ENCODE measurements around the gene EDN2. TPM values are rescaled to one million over a fixed set of nuclear protein-coding genes. Genes with fewer than 3 reads are reported as not detected.

Gene EDN2
- total RNA-seq, 2 experiments from 2014 or later, result not detected

DNA sequence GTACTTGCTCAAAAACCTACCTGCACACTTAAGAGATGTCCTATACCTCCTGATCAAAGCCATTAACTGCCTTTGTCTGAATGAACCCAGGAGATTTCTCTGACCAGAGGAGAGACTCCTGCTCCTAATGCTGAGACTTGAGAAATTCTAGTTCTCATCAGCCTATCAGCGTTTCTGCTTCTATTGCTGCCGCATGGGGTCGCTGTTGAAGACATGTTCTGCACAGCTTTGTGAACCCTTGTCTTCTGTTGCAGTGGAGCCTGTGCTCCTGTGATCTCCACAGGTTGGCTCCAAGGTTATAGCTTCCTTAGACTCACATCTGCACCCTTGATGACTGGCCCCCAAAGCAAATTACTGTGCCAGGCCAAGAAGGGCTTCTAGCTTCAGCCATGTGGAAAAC lies 40.2 kb downstream of the EDN2 start:
- CTCF ChIA-PET, result no interaction called here
- H3K27me3 ChIP-seq (ENCODE audit: control insufficient read depth in 1 of 2, insufficient read depth in 2 of 2, low read length in 2 of 2), result peaks cover 0 to 4% of the 10 kb centered on the region in 2 experiments
- no peak overlapping the region for H3K27ac ChIP-seq (ENCODE audit: low read depth in 1 of 2, low read length in 2 of 2)
- POLR2A ChIA-PET, result no interaction called here
- DNase-seq, result no peak
- H3K4me3 Mint-ChIP-seq, result no peak overlapping the region
- no peaks in the 10 kb centered on the region for H3K36me3 ChIP-seq (ENCODE audit: insufficient read depth, low read length)
- no peak overlapping the region for H3K27ac Mint-ChIP-seq
- H3K4me1 ChIP-seq (ENCODE audit: insufficient read depth, low read length), result no peaks in the 10 kb centered on the region
- ATAC-seq (ENCODE audit: poor library complexity), result no peak
- H3K4me1 Mint-ChIP-seq (ENCODE audit: low read depth), result no peaks in the 10 kb centered on the region
- intact Hi-C loops (cut with DNase I, micrococcal nuclease), result no loop called here
- peaks cover 5% of the 10 kb centered on the region for H3K27me3 Mint-ChIP-seq
- H3K9me3 Mint-ChIP-seq, result no peaks in the 10 kb centered on the region
- no peaks in the 10 kb centered on the region for H3K36me3 Mint-ChIP-seq (ENCODE audit: low read depth)
- H3K9me3 ChIP-seq (ENCODE audit: control insufficient read depth in 1 of 2, insufficient read depth in 1 of 2, low read length in 2 of 2), result peaks cover 11 to 22% of the 10 kb centered on the region in 2 experiments
- no peak overlapping the region for H3K4me3 ChIP-seq (ENCODE audit: low read length)
- TF ChIP-seq CTCF (IDR thresholded peaks at IDR 0.05), result no peak

GRCh38 chr1:41442697-41443251 lies 41.7 kb downstream of the EDN2 start:
- Histone ChIP-seq H3K36me3 (ENCODE audit: insufficient read depth, low read length) (no peaks in the 10 kb centered on the region), H3K27me3 (ENCODE audit: control insufficient read depth in 1 of 2, insufficient read depth in 2 of 2, low read length in 2 of 2) (peaks cover 0 to 4% of the 10 kb centered on the region in 2 experiments), H3K4me3 (ENCODE audit: low read length) (no peak overlapping the region), H3K27ac (ENCODE audit: low read depth in 1 of 2, low read length in 2 of 2) (no peak overlapping the region), H3K4me1 (ENCODE audit: insufficient read depth, low read length) (no peaks in the 10 kb centered on the region), H3K9me3 (ENCODE audit: control insufficient read depth in 1 of 2, insufficient read depth in 1 of 2, low read length in 2 of 2) (peaks cover 11 to 22% of the 10 kb centered on the region in 2 experiments)
- Mint-ChIP-seq H3K27me3 (peaks cover 5% of the 10 kb centered on the region), H3K27ac (no peak overlapping the region), H3K36me3 (ENCODE audit: low read depth) (no peaks in the 10 kb centered on the region), H3K4me1 (ENCODE audit: low read depth) (no peaks in the 10 kb centered on the region), H3K9me3 (no peaks in the 10 kb centered on the region), H3K4me3 (no peak overlapping the region)
- ATAC-seq (ENCODE audit: poor library complexity) (no peak), DNase-seq (no peak)
- POLR2A ChIA-PET, result no interaction called here
- no peak for TF ChIP-seq CTCF (IDR thresholded peaks at IDR 0.05)
- intact Hi-C loops (cut with DNase I, micrococcal nuclease), result no loop called here
- CTCF ChIA-PET, result no interaction called here

DNA sequence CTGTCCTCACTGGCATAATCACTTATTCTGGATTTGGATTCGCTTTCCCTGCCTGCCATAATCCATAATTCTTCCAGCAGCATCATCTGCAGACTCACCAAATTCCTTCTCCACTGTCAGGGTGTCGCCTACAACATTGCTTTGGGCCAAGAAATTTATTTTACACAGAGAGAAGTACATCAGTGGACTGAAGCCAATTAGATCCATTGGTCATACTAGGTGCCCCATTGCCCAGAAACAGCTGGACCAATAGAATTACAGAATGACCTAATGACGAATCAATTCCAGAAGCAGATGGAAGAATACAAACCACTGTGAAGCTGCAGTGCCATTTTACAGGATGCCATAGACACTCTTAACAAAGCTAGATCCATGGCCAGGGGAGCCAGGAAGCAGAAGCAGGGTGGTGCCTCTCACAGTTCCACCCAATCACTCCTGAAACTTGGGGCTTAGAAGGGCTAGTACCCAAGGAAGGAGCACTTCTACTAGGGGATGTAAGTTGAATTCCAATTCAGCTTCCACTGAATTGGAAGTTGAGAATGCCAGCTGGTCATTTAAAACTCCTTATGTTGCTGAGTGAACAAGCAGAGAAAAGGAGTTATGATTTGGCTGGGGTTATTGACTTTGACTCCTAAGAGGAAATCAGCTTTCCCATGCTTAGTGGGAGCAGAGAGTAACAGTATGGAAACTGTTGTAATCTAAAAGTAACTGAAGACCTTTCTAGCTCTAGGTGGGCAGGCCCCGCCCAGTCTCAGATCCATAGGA lies 44.0 kb downstream of the EDN2 start:
- TF ChIP-seq CTCF (IDR thresholded peaks at IDR 0.05), result no peak
- Mint-ChIP-seq H3K4me3 (no peak overlapping the region), H3K4me1 (ENCODE audit: low read depth) (no peaks in the 10 kb centered on the region), H3K9me3 (no peaks in the 10 kb centered on the region), H3K27ac (no peak overlapping the region), H3K36me3 (ENCODE audit: low read depth) (no peaks in the 10 kb centered on the region), H3K27me3 (peaks cover 14% of the 10 kb centered on the region)
- Histone ChIP-seq H3K36me3 (ENCODE audit: insufficient read depth, low read length) (no peaks in the 10 kb centered on the region), H3K27ac (ENCODE audit: low read depth in 1 of 2, low read length in 2 of 2) (no peak overlapping the region), H3K4me1 (ENCODE audit: insufficient read depth, low read length) (no peaks in the 10 kb centered on the region), H3K4me3 (ENCODE audit: low read length) (no peak overlapping the region), H3K9me3 (ENCODE audit: control insufficient read depth in 1 of 2, insufficient read depth in 1 of 2, low read length in 2 of 2) (peaks cover 11 to 23% of the 10 kb centered on the region in 2 experiments), H3K27me3 (ENCODE audit: control insufficient read depth in 1 of 2, insufficient read depth in 2 of 2, low read length in 2 of 2) (peaks cover 11 to 12% of the 10 kb centered on the region in 2 experiments)
- DNase-seq, result no peak
- intact Hi-C loops (cut with DNase I, micrococcal nuclease), result no loop called here
- no peak for ATAC-seq (ENCODE audit: poor library complexity)
- CTCF ChIA-PET, result no interaction called here
- POLR2A ChIA-PET, result no interaction called here

Data from CD4-positive, alpha-beta T cell (primary cell).